Measurements from ENCODE around the gene BICRA.
"Not testable (repeated sequence)": the region's sequence is repeated elsewhere in the genome, so short reads cannot be mapped to it uniquely, and the experiment has no call there.

BICRA gene

DNA sequence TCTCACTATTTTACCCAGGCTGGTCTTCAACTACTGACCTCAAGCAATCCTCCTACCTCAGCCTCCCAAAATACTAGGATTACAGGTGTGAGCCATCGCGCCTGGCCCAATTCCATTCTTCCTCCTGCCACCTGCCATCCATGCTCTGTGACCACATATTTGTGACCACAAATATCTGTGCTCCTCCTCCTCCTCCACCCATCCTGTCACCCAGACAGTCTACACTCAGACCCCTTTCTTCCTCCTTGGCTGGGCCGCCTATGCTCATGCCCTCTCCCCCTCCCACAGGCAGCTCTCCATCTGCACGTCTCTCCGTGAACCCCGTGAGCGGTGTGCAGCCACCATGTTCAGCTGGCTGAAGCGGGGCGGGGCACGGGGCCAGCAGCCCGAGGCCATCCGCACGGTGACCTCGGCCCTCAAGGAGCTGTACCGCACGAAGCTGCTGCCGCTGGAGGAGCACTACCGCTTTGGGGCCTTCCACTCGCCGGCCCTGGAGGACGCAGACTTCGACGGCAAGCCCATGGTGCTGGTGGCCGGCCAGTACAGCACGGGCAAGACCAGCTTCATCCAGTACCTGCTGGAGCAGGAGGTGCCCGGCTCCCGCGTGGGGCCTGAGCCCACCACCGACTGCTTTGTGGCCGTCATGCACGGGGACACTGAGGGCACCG, 107.5 kb downstream of the BICRA start:
- no peak overlapping the region for H3K4me3 ChIP-seq (ENCODE audit: low read depth, low read length)
- no peak for DNase-seq (ENCODE audit: low read depth, low spot score)
- TF ChIP-seq, protein P1, sequence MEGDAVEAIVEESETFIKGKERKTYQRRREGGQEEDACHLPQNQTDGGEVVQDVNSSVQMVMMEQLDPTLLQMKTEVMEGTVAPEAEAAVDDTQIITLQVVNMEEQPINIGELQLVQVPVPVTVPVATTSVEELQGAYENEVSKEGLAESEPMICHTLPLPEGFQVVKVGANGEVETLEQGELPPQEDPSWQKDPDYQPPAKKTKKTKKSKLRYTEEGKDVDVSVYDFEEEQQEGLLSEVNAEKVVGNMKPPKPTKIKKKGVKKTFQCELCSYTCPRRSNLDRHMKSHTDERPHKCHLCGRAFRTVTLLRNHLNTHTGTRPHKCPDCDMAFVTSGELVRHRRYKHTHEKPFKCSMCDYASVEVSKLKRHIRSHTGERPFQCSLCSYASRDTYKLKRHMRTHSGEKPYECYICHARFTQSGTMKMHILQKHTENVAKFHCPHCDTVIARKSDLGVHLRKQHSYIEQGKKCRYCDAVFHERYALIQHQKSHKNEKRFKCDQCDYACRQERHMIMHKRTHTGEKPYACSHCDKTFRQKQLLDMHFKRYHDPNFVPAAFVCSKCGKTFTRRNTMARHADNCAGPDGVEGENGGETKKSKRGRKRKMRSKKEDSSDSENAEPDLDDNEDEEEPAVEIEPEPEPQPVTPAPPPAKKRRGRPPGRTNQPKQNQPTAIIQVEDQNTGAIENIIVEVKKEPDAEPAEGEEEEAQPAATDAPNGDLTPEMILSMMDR (IDR thresholded peaks at IDR 0.05; ENCODE audit: low read depth, low read length), result no peak
- in situ Hi-C loops (cut with HindIII; ENCODE audit: low sequenced_read_pairs), result no loop called here

DNA sequence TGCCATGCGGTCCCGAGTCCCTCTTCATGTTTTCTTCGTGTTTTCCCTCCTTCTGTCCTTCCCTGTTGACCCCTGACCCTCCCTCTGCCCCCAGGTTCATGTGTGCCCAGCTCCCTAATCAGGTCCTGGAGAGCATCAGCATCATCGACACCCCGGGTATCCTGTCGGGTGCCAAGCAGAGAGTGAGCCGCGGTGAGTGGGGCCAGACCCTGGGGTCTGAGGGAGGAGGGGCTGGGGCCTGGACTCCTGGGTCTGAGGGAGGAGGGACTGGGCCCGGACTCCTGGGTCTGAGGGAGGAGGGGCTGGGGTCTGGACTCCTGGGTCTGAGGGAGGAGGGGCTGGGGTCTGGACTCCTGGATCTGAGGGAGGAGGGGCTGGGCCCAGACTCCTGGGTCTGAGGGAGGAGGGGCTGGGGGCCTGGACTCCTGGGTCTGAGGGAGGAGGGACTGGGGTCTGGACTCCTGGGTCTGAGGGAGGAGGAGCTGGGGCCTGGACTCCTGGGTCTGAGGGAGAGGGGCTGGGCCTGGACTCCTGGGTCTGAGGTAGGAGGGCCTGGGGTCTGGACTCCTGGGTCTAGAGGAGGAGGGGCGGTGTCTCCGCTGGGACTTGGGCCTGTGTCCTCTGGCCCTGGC, 109.6 kb downstream of the BICRA start:
- in situ Hi-C loops (cut with HindIII; ENCODE audit: low sequenced_read_pairs); H3K4me3 ChIP-seq (ENCODE audit: low read depth, low read length); DNase-seq (ENCODE audit: low read depth, low spot score): not testable (repeated sequence)

DNA sequence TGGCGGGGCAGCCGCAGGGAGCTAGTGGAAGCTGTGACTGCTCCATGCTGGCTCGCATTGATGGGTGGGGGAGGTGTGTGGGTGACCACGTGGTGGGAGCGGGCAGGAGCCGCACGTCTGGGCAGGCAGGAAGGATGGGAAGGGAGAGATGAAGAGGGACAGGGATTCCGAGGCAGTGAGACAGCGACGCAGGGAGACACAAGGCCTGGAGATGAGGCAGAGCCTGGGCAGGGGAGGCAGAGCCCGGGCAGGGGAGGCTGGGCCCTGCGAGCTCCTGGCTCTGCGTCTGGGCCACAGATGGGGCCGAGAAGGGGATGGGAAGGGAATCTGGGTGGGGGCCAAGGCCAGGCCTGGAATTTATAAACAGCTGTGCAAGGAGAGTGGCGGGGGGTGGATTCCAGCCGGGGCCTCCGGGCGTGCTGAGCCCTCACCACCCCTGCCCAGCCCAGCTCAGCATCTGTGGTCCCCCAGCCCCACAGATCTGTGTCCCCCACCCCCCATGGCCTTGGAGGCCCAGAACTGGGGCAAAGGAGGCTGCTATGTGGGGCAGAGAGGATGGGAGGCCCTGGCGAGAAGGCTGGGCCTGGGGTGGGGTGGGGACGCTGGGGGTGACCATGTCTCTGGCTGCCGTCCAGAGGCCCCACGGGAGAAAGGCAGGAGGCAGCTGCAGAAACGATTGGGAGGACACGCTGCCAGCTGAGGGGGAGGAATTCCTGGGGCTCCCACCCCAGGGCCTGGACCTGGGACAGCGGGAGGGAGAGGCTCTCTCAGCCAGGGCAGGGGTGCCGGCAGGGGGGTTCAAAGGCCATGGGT, 110.3 kb downstream of the BICRA start:
- in situ Hi-C loops (cut with HindIII; ENCODE audit: low sequenced_read_pairs), result no loop called here
- TF ChIP-seq, protein P1 (IDR thresholded peaks at IDR 0.05; ENCODE audit: low read depth, low read length), result no peak
- no peak overlapping the region for H3K4me3 ChIP-seq (ENCODE audit: low read depth, low read length)
- peak; percentile 96 for DNase-seq (ENCODE audit: low read depth, low spot score)

DNA sequence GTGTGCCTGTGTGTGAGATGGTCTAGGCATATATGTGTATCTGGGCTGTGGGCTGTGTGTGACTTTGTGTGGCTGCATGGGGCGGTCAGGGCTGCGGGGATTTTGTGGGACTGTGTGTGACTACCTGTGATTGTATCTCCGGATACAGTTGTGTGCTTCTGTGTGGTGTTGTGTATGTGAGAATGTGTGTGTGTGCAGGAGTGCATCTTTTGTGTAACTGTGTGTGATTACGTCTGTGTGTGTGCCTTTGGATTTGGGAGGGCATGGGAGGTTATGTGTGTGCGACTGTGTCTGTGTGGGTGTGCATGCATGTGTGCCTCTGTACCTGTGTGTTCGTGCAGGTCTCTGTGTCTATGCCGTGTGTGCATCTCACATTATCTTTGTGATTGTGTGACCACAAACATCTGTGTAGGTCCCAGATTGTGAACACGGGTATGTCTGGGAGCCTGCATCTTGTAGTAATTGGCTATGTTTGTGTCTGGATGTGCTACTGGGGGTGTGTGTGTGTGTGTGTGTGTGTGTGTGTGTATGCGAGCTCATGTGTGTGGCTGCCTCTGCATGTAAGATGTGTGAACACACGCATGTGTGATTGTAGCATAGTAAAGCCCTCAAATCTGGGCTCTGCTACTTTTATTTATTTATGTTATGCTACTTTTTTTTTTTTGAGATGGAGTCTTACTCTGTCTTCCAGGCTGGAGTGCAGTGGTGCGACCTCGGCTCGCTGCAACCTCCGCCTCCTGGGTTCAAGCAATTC, 111.9 kb downstream of the BICRA start:
- TF ChIP-seq, protein P1 (IDR thresholded peaks at IDR 0.05; ENCODE audit: low read depth, low read length), result no peak
- in situ Hi-C loops (cut with HindIII; ENCODE audit: low sequenced_read_pairs), result no loop called here
- no peak overlapping the region for H3K4me3 ChIP-seq (ENCODE audit: low read depth, low read length)
- DNase-seq (ENCODE audit: low read depth, low spot score), result no peak

DNA sequence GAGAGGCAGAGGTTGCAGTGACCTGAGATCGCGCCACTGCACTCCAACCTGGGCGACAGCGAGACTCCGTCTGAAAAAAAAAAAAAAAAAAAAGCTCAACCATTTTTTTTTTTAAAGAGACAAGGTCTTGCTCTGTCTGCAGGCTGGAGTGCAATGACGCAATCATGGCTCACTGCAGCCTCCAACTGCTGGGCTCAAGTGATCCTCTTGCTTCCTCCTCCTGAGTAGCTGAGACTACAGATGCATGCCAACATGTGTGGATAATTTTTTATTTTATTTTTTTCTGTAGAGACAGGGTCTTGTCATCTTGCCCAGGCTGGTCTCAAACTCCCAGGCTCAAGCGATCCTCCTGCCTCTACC, 114.6 kb downstream of the BICRA start:
- no peak overlapping the region for H3K4me3 ChIP-seq (ENCODE audit: low read depth, low read length)
- TF ChIP-seq, protein P1 (IDR thresholded peaks at IDR 0.05; ENCODE audit: low read depth, low read length), result no peak
- DNase-seq (ENCODE audit: low read depth, low spot score), result peak; percentile 88
- in situ Hi-C loops (cut with HindIII; ENCODE audit: low sequenced_read_pairs), result no loop called here

DNA sequence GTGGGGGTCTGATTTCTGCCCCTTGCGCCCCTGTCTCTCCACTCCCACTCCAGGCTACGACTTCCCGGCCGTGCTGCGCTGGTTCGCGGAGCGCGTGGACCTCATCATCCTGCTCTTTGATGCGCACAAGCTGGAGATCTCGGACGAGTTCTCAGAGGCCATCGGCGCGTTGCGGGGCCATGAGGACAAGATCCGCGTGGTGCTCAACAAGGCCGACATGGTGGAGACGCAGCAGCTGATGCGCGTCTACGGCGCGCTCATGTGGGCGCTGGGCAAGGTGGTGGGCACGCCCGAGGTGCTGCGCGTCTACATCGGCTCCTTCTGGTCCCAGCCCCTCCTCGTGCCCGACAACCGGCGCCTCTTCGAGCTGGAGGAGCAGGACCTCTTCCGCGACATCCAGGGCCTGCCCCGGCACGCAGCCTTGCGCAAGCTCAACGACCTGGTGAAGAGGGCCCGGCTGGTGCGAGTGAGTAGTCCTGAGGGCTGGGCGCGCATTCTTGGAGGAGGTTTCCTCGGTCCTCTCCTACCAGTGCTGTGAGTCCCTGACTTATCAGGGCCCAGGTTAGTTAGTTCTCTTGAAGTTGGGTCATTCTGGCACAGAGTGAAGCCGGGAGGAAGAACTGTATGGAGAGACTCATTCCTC, 116.9 kb downstream of the BICRA start:
- DNase-seq (ENCODE audit: low read depth, low spot score), result no peak
- in situ Hi-C loops (cut with HindIII; ENCODE audit: low sequenced_read_pairs), result no loop called here
- TF ChIP-seq, protein P1 (IDR thresholded peaks at IDR 0.05; ENCODE audit: low read depth, low read length), result no peak
- no peak overlapping the region for H3K4me3 ChIP-seq (ENCODE audit: low read depth, low read length)

All from astrocyte of the spinal cord (primary cell).